ENCODE data around the gene PAN3.

The PAN3 gene

DNA sequence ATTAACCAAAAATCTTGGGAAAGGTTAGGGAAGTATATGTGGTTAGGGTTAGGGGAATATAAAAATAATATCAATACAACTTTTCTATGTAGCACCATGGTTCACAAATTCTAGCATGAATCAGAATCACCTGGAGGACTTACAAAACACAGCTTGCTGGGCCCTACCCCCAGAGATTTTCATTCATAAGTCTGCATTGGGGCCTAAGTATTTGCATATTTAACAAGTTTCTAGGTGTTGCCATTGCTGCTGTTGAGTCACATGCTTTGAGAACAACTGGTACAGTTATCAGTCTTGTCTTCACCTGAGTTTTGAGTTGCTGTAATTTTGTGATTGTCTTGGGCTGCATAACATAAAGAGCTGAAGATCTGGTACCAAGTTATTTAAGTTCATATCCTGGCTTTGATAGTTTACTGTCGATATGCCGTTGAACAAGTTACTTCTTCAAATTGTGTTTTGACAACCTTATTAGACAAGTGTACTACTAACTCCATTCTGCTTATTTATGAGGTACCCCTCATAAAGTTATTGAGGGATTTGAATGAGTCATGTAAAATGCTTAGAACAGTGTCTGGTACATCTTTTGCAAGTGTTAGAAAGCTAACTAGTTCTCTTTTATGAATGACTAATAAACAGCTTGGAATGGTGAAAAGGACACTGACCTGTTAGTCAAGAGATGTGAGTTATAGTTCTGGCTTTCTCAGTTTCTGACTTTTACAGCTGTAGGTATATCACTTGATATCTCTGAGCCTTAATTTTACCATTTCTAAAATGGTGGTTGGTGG lies 132.9 kb downstream of the PAN3 start:
- H3K9me3 Mint-ChIP-seq: peaks cover 8% of the 10 kb centered on the region
- peaks cover 71% of the 10 kb centered on the region for H3K36me3 Mint-ChIP-seq (ENCODE audit: low read depth)
- no peaks in the 10 kb centered on the region for H3K27me3 Mint-ChIP-seq
- H3K4me1 Mint-ChIP-seq (ENCODE audit: low read depth): peaks cover 30% of the 10 kb centered on the region
- H3K4me3 Mint-ChIP-seq: no peak overlapping the region
- no peak overlapping the region for H3K27ac Mint-ChIP-seq

DNA sequence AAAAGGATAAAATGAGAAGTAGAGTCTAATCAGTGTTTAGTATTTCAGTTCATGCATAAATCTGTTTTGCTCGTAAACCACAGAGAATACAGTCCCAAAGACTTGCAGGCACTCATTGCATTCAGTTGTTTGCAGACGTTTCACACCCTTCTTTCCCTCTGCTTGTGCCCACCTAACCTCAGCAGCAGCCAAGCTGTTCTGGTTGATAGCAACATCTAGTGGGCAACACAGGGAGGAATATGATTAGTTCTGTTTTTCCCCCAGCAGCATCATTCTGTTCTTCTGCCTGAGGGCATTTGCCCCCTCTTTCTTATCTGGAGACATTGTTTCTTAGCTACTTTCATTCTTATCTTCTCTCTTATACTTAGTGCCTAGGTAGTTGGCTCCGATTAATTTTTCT lies 135.6 kb downstream of the PAN3 start:
- H3K4me1 Mint-ChIP-seq (ENCODE audit: low read depth): peaks cover 10% of the 10 kb centered on the region
- no peaks in the 10 kb centered on the region for H3K9me3 Mint-ChIP-seq
- H3K27me3 Mint-ChIP-seq: no peaks in the 10 kb centered on the region
- peaks cover 52% of the 10 kb centered on the region for H3K36me3 Mint-ChIP-seq (ENCODE audit: low read depth)
- H3K4me3 Mint-ChIP-seq: no peak overlapping the region
- H3K27ac Mint-ChIP-seq: no peak overlapping the region

- H3K27me3 Mint-ChIP-seq: no peaks in the 10 kb centered on the region
- H3K9me3 Mint-ChIP-seq: no peaks in the 10 kb centered on the region
- H3K4me3 Mint-ChIP-seq: no peak overlapping the region
- H3K4me1 Mint-ChIP-seq (ENCODE audit: low read depth): no peaks in the 10 kb centered on the region
- H3K27ac Mint-ChIP-seq: no peak overlapping the region
- H3K36me3 Mint-ChIP-seq (ENCODE audit: low read depth): peaks cover 67% of the 10 kb centered on the region
These were observed 144.1 kb downstream of the PAN3 start for GRCh38 chr13:28282451-28282850.

GRCh38 chr13:28283600-28283999 lies 145.3 kb downstream of the PAN3 start:
- Mint-ChIP-seq H3K4me1 (ENCODE audit: low read depth) (no peaks in the 10 kb centered on the region), H3K9me3 (no peaks in the 10 kb centered on the region), H3K36me3 (ENCODE audit: low read depth) (peaks cover 75% of the 10 kb centered on the region), H3K27me3 (no peaks in the 10 kb centered on the region), H3K27ac (no peak overlapping the region), H3K4me3 (no peak overlapping the region)

DNA sequence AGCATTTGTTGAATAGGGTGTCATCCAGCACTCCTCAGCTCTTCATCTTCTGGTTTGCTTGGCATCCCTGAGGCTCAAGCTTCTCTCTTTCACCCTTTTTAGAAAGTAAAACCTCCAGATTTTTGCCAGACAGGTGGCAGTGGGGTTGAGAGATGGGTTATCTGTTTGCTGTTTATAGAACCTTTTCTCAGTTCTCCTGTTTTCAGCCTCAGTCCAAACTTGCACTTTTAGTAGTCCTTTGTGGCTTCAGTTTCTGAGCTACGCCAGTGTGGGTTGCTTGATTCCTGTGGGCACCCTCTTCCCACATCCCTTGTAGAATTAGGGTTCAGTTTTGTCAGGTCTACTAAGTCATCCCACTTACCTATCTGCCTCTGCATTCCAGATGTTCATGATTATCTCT lies 147.9 kb downstream of the PAN3 start:
- H3K36me3 Mint-ChIP-seq (ENCODE audit: low read depth): peaks cover 68% of the 10 kb centered on the region
- H3K4me1 Mint-ChIP-seq (ENCODE audit: low read depth): no peaks in the 10 kb centered on the region
- no peaks in the 10 kb centered on the region for H3K27me3 Mint-ChIP-seq
- H3K9me3 Mint-ChIP-seq: no peaks in the 10 kb centered on the region
- no peak overlapping the region for H3K27ac Mint-ChIP-seq
- H3K4me3 Mint-ChIP-seq: no peak overlapping the region

- Mint-ChIP-seq H3K4me3 (no peak overlapping the region), H3K27ac (no peak overlapping the region), H3K27me3 (no peaks in the 10 kb centered on the region), H3K4me1 (ENCODE audit: low read depth) (peaks cover 16% of the 10 kb centered on the region), H3K36me3 (ENCODE audit: low read depth) (peaks cover 41% of the 10 kb centered on the region), H3K9me3 (peaks cover 5% of the 10 kb centered on the region)
These were observed 159.0 kb downstream of the PAN3 start for GRCh38 chr13:28297341-28297740.

- Mint-ChIP-seq H3K4me1 (ENCODE audit: low read depth) (peaks cover 20% of the 10 kb centered on the region), H3K36me3 (ENCODE audit: low read depth) (peaks cover 18% of the 10 kb centered on the region), H3K4me3 (no peak overlapping the region), H3K27me3 (no peaks in the 10 kb centered on the region), H3K9me3 (peaks cover 5% of the 10 kb centered on the region), H3K27ac (no peak overlapping the region)
These were observed 161.6 kb downstream of the PAN3 start for GRCh38 chr13:28299916-28300315.

DNA sequence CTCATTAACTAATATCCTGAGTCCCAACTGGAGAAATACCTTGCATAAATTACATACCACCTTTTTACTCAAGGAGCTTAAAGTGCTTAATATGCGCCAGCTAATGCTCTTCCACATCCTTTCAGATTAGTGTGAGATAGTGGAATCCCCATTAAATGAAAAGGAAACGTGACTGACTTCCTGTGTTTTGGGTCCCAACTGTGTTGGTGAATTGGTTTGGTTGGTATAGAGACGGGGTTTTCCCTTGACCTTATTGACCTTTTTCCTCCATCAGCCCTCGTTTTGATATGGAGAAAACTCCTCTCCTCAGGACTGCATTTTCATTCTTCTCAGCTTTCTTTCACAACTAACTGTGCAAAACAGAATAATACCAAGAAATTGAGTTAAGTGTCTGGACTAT lies 163.5 kb downstream of the PAN3 start:
- Mint-ChIP-seq H3K36me3 (ENCODE audit: low read depth) (peaks cover 5% of the 10 kb centered on the region), H3K27ac (no peak overlapping the region), H3K4me3 (no peak overlapping the region), H3K27me3 (no peaks in the 10 kb centered on the region), H3K9me3 (peaks cover 5% of the 10 kb centered on the region), H3K4me1 (ENCODE audit: low read depth) (peaks cover 20% of the 10 kb centered on the region)

DNA sequence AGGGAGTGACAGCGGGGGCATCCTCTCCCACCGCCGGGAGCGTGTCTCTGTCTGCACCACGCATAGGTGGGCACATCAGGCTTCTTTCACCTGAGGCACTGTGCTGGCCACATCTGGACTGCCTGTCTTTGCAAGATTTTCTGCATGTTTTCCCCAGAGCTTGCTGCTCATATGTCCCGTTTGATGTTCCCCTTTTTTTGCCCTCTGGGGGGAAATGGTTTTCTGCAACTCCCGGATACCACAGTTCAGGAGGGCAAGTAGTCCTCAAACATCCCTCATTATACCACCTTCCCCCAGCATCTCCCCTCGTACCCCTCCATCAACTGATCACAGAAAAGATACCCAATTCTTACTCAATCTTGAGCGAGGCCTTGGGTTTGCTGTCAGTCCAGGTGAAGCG lies 168.0 kb downstream of the PAN3 start:
- no peak overlapping the region for H3K27ac Mint-ChIP-seq
- no peaks in the 10 kb centered on the region for H3K36me3 Mint-ChIP-seq (ENCODE audit: low read depth)
- H3K4me3 Mint-ChIP-seq: no peak overlapping the region
- peaks cover 14% of the 10 kb centered on the region for H3K4me1 Mint-ChIP-seq (ENCODE audit: low read depth)
- H3K27me3 Mint-ChIP-seq: peaks cover 3% of the 10 kb centered on the region
- no peaks in the 10 kb centered on the region for H3K9me3 Mint-ChIP-seq

DNA sequence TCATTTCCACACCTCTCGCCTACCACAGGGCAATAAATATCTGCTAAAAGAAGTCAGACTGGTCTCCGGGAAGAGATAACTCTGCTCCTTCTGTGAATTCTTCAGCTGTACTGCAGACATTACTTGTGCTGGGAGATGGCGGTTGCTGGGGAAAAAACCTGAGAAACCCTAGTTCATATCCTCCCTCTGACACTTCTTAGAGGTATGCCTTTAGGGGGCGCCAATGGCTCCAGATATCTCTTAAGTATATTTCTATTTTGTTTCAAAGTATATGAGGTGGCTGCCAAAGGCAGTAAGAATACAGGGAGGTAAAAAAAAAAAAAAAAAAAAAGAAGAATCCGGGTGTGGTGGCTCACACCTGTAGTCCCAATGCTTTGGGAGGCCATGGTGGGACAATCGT lies 175.2 kb downstream of the PAN3 start:
- Mint-ChIP-seq H3K36me3 (ENCODE audit: low read depth) (no peaks in the 10 kb centered on the region), H3K27me3 (peaks cover 2% of the 10 kb centered on the region), H3K4me1 (ENCODE audit: low read depth) (no peaks in the 10 kb centered on the region), H3K27ac (no peak overlapping the region), H3K9me3 (no peaks in the 10 kb centered on the region), H3K4me3 (no peak overlapping the region)

DNA sequence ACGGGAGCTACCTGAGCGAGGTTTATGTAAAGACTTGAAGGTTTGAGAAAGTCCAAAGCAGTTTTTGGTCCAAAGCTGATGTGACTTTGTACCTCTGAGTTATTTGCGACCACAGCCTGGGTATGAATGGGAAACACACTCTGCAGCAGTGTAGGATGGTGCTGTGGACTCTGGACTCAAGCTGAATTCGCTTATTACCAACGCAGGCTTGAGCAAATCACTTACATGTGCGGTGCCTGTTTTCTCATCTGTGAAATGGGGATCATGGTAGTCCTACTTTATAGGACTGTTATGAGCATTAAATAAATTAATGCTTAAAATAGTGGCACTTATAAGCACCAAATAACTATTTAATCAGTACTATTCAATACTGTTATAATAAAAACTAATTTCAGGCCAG lies 176.5 kb downstream of the PAN3 start:
- no peak overlapping the region for H3K27ac Mint-ChIP-seq
- no peaks in the 10 kb centered on the region for H3K4me1 Mint-ChIP-seq (ENCODE audit: low read depth)
- H3K9me3 Mint-ChIP-seq: no peaks in the 10 kb centered on the region
- no peaks in the 10 kb centered on the region for H3K36me3 Mint-ChIP-seq (ENCODE audit: low read depth)
- H3K4me3 Mint-ChIP-seq: no peak overlapping the region
- no peaks in the 10 kb centered on the region for H3K27me3 Mint-ChIP-seq

- Mint-ChIP-seq H3K27me3 (no peaks in the 10 kb centered on the region), H3K36me3 (ENCODE audit: low read depth) (no peaks in the 10 kb centered on the region), H3K4me1 (ENCODE audit: low read depth) (no peaks in the 10 kb centered on the region), H3K9me3 (no peaks in the 10 kb centered on the region), H3K4me3 (no peak overlapping the region), H3K27ac (no peak overlapping the region)
These were observed 177.8 kb downstream of the PAN3 start for GRCh38 chr13:28316129-28316528.

DNA sequence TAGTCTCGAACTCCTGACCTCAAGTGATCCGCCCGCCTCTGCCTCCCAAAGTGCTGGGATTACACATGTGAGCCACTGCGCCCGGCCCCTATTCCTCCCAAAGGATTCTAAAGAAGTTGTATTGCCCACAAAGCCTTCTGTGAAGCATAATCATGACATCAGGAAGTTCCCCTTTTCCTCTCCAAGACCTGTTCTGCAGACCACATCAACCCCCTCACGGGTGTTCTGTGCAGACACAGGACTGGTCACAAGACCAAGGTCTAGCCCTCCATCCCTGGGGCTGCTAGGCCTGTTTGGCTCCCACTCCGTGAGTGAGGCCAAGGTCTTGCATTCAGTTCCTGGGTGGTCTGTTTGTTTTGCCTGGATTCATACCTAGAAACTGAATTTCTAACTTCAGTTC lies 178.5 kb downstream of the PAN3 start:
- Mint-ChIP-seq H3K27ac (no peak overlapping the region), H3K36me3 (ENCODE audit: low read depth) (no peaks in the 10 kb centered on the region), H3K27me3 (no peaks in the 10 kb centered on the region), H3K4me1 (ENCODE audit: low read depth) (no peaks in the 10 kb centered on the region), H3K4me3 (no peak overlapping the region), H3K9me3 (no peaks in the 10 kb centered on the region)

DNA sequence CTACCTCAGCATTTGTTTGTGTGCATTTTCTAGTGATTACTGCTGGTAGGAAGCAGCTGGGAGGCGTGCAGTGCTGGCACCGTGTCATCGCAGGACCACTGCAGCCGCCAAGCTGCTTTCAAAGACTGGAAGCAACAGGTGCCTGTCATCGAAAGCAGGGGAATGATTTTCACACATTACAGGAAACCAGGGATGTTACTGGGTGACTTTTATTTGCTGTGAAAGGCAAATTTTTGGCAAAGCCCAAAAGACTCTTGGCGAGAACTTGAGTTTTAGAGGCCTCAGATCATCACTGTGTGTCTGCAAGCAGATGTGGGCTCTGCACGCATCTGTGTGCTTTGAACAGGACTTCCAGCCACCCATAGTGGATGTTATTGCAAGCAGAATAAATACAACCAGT lies 180.2 kb downstream of the PAN3 start:
- H3K36me3 Mint-ChIP-seq (ENCODE audit: low read depth): no peaks in the 10 kb centered on the region
- no peaks in the 10 kb centered on the region for H3K9me3 Mint-ChIP-seq
- H3K27ac Mint-ChIP-seq: no peak overlapping the region
- no peaks in the 10 kb centered on the region for H3K27me3 Mint-ChIP-seq
- H3K4me1 Mint-ChIP-seq (ENCODE audit: low read depth): no peaks in the 10 kb centered on the region
- H3K4me3 Mint-ChIP-seq: no peak overlapping the region

- no peak overlapping the region for H3K27ac Mint-ChIP-seq
- H3K4me3 Mint-ChIP-seq: no peak overlapping the region
- no peaks in the 10 kb centered on the region for H3K36me3 Mint-ChIP-seq (ENCODE audit: low read depth)
- no peaks in the 10 kb centered on the region for H3K9me3 Mint-ChIP-seq
- no peaks in the 10 kb centered on the region for H3K4me1 Mint-ChIP-seq (ENCODE audit: low read depth)
- H3K27me3 Mint-ChIP-seq: no peaks in the 10 kb centered on the region
These were observed 181.2 kb downstream of the PAN3 start for GRCh38 chr13:28319528-28319927.

DNA sequence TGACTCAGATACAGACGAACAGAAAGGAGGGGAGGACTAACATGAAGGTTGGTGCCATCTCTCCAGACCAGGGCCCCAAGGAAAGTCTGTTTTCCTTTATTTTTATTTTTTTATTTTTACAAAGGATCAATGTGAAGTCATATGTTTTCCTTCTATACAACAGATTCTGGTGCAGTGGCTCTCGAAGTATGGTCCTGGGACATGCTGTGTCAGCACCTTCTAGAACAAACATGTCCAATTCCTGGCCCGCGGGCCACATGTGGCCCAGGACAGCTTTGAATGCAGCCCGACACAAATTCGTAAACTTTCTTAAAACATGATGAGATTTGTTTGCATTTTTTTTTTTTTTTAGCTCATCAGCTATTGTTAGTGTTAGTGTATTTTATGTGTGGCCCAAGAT lies 181.9 kb downstream of the PAN3 start:
- H3K36me3 Mint-ChIP-seq (ENCODE audit: low read depth): no peaks in the 10 kb centered on the region
- no peaks in the 10 kb centered on the region for H3K4me1 Mint-ChIP-seq (ENCODE audit: low read depth)
- no peak overlapping the region for H3K27ac Mint-ChIP-seq
- H3K27me3 Mint-ChIP-seq: no peaks in the 10 kb centered on the region
- H3K9me3 Mint-ChIP-seq: no peaks in the 10 kb centered on the region
- H3K4me3 Mint-ChIP-seq: no peak overlapping the region
